ENCODE results near the gene CACNA2D1.

The CACNA2D1 gene

GRCh38 chr7:82327898-82328297 is 115.7 kb downstream of the CACNA2D1 start:
- DNase-seq (ENCODE audit: low read depth, low spot score): no peak
- no peak for TF ChIP-seq CTCF (IDR thresholded peaks at IDR 0.05; ENCODE audit: low read depth, low read length)
- in situ Hi-C loops (cut with HindIII; ENCODE audit: low sequenced_read_pairs): no loop called here
- no peak overlapping the region for H3K4me3 ChIP-seq (ENCODE audit: low read depth, low read length)

- DNase-seq (ENCODE audit: low read depth, low spot score): peak; percentile 9
- no peak for TF ChIP-seq CTCF (IDR thresholded peaks at IDR 0.05; ENCODE audit: low read depth, low read length)
- no peak overlapping the region for H3K4me3 ChIP-seq (ENCODE audit: low read depth, low read length)
- in situ Hi-C loops (cut with HindIII; ENCODE audit: low sequenced_read_pairs): no loop called here
These were observed 118.2 kb downstream of the CACNA2D1 start for GRCh38 chr7:82325416-82325815.

- in situ Hi-C loops (cut with HindIII; ENCODE audit: low sequenced_read_pairs): no loop called here
- no peak for DNase-seq (ENCODE audit: low read depth, low spot score)
- TF ChIP-seq CTCF (IDR thresholded peaks at IDR 0.05; ENCODE audit: low read depth, low read length): no peak
- no peak overlapping the region for H3K4me3 ChIP-seq (ENCODE audit: low read depth, low read length)
These were observed 119.8 kb downstream of the CACNA2D1 start for GRCh38 chr7:82323806-82324205.

GRCh38 chr7:82319674-82320118 is 123.9 kb downstream of the CACNA2D1 start:
- in situ Hi-C loops (cut with HindIII; ENCODE audit: low sequenced_read_pairs): no loop called here
- no peak overlapping the region for H3K4me3 ChIP-seq (ENCODE audit: low read depth, low read length)
- peak; percentile 88 for DNase-seq (ENCODE audit: low read depth, low spot score)
- TF ChIP-seq CTCF (IDR thresholded peaks at IDR 0.05; ENCODE audit: low read depth, low read length): no peak

GRCh38 chr7:82318786-82319185 is 124.8 kb downstream of the CACNA2D1 start:
- in situ Hi-C loops (cut with HindIII; ENCODE audit: low sequenced_read_pairs): no loop called here
- H3K4me3 ChIP-seq (ENCODE audit: low read depth, low read length): no peak overlapping the region
- no peak for DNase-seq (ENCODE audit: low read depth, low spot score)
- TF ChIP-seq CTCF (IDR thresholded peaks at IDR 0.05; ENCODE audit: low read depth, low read length): no peak

- no peak overlapping the region for H3K4me3 ChIP-seq (ENCODE audit: low read depth, low read length)
- TF ChIP-seq CTCF (IDR thresholded peaks at IDR 0.05; ENCODE audit: low read depth, low read length): no peak
These were observed 125.8 kb downstream of the CACNA2D1 start for GRCh38 chr7:82317760-82318159.

GRCh38 chr7:82317257-82317721 is 126.3 kb downstream of the CACNA2D1 start:
- no peak overlapping the region for H3K4me3 ChIP-seq (ENCODE audit: low read depth, low read length)
- in situ Hi-C loops (cut with HindIII; ENCODE audit: low sequenced_read_pairs): no loop called here
- DNase-seq (ENCODE audit: low read depth, low spot score): no peak
- no peak for TF ChIP-seq CTCF (IDR thresholded peaks at IDR 0.05; ENCODE audit: low read depth, low read length)

More at GRCh38 chr7:82317760-82318159, 125.8 kb downstream of the CACNA2D1 start:
- in situ Hi-C loops (cut with HindIII; ENCODE audit: low sequenced_read_pairs): no loop called here
- DNase-seq (ENCODE audit: low read depth, low spot score): no peak

Measured in astrocyte of the spinal cord (primary cell).